Islet precursor cell (in vitro differentiated cells): ENCODE measurements around the gene ATP9B.

Experiments
- DNase-seq: peaks from one replicate; pipeline ENCODE4 v3.0.0-alpha.2; 2018

Gene ATP9B

GRCh38 chr18:79384151-79384807 is 315.1 kb downstream of the ATP9B start:
- DNase-seq = peak; percentile 57

- DNase-seq = peak; percentile 26
Measured at GRCh38 chr18:79384834-79385233, 315.6 kb downstream of the ATP9B start.

DNA sequence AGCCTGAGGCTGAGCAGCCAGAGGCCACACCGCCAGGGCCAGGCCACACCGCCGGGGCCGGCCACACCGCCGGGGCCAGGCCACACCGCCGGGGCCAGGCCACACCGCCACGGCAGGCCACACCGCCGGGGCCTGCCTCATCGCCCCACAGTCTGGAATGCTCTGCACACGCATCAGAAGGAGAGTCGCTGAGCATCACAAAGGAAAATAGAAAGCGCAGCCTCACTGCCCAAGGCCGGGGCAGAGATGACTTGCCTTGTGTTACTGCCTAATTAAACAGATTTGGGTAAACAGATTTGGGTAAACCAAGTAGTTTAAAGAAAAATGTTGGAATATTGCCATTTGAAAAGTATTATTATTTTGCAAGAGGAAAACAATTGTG is 316.1 kb downstream of the ATP9B start:
- DNase-seq = peak; percentile 39

DNA sequence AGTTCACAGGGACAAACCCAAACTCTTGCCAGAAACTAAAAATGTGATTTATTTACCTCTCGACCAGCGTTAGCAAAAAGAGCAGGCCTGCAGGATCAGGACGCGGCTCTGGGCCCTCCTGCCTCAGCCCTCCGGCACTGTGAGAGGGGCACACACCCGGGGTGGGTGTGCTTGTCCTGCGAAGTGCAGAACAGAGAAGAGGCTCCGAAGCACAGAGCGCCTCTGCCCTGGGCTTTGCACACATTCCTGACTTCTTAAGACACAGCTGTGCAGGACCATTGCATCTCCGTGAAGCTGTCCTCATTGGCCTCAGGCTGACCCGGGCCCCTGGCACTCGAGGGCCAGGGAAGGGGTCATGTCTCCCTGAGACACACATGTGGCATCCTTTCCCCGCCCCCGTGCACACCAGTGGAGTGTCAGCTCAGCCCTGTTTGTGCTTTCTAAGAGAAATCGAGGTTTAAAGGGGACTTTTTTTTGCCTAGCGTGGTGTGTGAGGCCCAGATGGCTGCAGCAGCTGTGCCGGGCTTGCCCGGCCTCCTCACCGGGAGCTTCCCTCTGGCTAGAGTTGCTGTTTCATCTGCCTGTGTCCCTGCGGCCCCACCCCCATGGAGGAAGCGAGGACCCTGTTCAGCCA is 316.6 kb downstream of the ATP9B start:
- peak; percentile 47 for DNase-seq

DNA sequence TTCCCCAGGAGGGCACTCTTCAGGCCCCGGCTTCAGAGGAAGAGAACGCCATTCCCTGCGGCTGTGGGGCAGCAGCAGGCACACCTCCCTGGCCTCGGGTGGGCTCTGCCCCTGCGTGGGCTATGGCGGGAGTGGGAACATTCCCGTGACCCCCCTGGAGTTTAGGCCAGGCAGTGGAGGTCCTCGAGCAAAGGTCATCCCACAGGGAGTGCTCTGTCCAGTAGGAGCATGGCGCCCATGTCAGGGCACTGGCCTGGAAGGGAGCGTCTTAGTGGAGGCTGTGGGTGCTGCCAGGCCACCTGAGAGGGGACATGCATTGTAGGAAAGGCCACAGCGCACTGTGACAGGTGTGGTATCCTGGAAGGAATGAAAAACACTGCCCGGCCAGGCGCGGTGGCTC is 317.4 kb downstream of the ATP9B start:
- DNase-seq = peak; percentile 37

DNA sequence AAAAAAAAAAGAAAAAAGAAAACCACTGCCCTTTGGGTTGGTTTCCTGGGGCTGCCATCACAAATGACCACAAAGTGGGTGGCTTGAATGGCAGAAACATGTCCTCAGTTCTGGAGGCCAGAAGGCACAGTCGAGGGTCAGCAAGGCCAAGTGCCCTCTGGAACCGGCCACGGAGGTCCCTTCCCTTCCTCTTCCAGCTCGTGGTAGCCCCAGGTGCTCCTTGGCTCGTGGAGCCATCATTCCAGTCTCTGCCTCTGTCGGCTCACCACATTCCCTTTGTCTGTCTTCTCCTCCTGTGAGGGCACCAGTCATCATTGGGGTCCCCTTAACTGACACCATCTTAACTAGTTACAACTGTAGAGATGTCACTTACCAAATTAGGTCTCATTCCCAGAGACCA is 318.0 kb downstream of the ATP9B start:
- DNase-seq = peak; percentile 11

DNA sequence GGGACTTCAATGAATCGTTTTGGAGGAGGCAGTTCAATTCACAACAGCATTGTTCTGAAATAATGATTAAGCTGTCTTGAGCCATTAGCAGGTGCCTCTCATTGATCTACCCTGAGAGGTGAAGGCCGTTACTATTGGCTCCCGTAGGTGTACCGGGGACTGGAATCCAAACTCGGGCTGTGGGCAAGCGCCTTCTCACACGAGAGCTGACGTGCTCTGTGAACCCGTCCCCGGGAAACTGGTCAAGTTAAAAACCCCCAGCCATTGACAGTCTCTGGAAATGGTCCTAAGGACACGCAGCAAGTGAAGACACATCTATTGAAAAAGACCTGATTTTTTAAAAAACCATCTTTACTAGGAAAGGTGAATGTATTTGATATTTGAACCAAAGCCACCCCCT is 318.4 kb downstream of the ATP9B start:
- DNase-seq = no peak

DNA sequence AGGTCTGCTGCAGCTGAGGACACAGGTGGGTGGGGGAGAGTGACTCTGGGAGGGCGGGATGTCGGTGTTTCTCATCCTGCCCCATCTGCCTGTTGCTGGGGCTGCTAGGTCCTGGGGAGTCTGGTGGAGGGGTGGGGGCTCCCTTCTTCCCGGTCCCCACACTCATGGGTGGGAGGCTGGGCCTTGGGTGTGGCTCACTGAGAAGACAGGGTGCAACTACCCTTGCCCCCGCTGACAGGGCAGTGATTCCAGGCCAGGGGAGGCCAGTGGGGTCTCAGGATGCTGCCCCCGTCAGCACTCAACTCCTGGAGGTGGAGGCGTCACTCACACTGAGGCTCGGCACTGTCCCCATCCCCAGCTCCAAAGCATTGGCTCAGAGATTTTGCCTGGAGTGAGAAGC is 318.8 kb downstream of the ATP9B start:
- peak; percentile 41 for DNase-seq

DNA sequence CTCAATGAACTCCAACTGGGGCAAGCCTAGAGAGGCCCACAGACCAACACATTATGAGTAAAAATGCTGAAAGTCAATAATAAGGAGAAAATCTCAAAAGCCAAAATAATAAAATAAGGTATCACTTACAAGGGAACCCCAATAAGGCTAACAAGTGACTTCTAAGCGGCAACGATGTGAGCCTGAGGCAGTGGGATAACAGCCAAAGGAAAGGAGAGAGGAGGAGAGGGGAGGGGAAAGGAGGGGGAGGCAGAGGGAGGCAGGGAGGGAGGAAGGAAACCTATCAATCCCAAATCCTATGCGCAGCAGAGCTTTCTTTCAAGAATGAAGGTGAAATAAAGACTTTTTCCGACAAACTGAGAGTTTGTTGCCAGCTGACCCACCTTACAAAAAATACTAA is 320.5 kb downstream of the ATP9B start:
- DNase-seq = peak; percentile 38

- peak; percentile 35 for DNase-seq
Measured at GRCh38 chr18:79392226-79392625, 323.0 kb downstream of the ATP9B start.

DNA sequence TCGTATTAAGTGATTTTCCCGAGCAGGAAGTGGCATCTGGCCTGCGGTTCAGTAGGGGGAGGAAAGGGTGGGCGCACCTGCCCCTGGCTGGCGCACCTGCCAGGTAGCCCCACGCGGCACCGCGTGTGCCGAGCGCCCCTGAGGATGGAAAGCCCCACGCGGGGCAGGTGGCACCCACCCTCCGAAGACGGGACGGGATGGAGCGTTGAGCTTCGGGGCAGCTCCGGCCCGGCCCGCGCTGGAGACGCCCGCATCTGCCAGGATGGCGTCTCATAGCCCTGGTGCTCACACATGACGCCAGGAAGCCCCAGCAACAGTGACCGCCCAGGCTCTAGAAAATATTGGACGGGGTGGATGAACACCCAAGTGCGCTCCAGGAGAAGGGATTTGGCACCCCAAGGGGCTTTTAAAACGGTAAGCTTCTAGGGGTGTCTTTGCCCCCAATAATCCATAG is 324.0 kb downstream of the ATP9B start:
- peak; percentile 55 for DNase-seq

DNA sequence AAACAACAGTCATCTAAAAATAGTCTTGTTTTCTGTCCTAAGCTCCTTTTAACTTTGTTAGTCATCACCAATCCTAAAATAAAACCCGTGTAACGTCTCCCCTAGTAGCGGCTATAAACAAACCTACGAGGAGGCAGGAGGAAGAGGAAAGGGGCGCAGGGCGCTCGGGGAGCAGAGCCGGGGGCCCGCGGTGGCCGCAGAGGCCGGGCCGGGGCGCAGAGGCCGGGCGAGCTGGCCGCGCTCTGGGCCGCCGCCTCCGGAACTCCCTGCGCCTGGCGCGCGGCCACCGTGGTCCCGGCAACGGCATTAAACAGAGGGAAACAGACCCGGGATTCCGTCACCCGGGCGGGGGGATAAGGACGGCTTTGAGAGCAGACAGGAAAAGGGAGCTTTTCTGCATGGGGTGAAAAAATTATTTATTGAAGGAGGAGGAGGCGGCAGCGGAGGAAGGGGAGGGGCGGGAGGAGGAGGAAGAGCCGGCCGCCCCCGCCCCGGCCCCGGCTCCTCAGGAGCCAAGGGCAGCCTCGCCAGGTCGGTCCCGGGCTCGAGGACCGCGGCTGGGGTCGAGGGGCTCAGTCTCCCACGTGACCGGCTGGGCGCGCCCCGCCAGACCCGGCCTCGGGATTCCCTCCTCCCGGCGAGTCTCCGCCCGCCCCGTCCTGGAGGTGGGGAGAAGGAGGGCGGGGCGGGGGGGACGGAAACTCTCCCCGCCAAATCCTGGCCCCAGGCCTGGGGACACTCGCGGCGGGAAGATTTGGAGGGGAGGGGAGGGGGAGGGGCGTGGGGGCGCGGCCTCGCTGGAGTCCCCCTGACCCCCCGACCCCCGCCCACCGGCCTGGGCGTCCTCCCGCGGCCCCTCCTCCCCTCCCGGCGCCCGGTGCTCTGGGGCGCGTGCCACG is 324.7 kb downstream of the ATP9B start:
- peak; percentile 91 for DNase-seq

DNA sequence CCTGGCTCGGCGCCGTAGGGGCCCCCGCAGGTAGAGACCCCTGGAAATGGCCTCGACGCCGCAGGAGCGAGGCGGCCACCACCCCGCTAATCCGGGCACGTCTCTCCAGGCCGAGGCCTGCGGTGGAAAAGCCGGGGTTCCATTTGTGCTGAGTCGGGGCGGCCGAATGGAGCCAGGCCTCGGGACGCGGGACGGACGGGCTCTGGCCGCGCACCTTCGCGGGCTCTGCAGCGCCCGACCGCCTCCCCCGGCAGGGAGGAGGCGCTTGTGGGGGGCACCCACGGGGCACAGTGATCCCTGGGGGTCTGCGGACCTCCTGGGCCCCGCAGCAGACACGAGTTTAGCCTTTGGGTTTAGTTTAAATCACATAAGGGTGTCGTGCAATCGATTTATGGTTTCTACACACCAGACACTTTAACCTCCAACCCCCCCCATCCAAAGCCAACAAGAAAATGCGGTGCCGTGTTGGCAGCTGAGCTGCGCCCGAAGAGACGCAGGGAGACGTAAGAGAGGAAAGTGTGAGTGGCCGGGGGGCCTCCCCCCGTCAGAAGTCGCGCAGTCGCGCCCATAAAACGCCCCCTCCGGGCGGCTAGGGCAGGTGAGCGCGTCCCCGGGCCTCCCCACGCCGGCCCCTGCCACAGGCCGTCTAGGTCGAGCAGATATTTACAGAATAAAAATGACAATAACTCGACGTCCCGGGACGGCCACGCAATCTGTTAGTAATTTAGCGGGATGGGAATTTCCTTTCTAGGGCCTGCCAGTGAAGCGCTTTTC is 325.5 kb downstream of the ATP9B start:
- DNase-seq = peak; percentile 78

- DNase-seq = peak; percentile 68
Measured at GRCh38 chr18:79395308-79395640, 326.1 kb downstream of the ATP9B start.

GRCh38 chr18:79395761-79396404 is 326.7 kb downstream of the ATP9B start, which contains the start of gene NFATC1:
NFATC1 (plus strand) TSS chr18:79395930; CDS start chr18:79396225, 295 bp downstream.
- DNase-seq = peak; percentile 90

DNA sequence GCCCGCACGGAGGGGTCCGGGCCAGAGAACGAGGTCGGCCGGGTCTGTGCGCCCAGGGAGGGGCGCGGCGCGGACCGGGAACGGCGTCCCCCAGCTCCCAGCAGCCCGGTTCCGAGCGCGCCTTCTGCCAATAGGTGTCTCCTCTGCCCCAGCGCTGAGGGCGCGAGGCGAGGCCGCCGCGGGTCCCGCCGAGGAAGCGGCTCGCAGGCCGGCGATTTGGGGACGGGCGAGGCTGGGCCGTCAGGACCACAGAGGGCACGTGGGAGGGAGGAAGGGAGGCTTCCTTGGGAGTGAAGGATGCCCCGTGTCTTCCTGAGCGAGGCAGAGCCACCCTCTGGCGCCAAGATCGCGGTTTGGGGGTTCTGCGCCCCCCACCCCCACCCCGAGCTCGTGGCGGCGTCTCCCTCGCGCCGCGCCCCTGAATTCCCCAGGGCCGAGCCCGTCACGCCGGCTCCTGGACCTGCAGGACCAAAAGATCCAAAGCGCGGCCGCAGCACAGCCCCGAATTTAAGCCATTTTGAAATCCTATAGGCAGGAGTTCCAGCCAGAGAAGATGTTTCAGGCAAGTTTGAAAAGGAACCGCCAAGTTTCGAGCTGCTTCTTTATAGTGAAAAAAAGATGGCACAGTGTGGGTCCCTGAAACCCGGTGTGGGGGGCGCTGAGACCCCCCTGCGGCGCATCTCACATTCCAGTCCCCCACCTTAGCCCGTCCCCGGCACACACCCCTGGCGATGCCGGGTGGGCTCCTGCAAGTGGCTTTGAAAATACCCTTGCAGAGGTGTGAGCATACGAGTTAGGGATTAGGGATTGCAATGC is 327.4 kb downstream of the ATP9B start:
- DNase-seq = peak; percentile 72

- no peak for DNase-seq
Measured at GRCh38 chr18:79397247-79397829, 328.1 kb downstream of the ATP9B start.

DNA sequence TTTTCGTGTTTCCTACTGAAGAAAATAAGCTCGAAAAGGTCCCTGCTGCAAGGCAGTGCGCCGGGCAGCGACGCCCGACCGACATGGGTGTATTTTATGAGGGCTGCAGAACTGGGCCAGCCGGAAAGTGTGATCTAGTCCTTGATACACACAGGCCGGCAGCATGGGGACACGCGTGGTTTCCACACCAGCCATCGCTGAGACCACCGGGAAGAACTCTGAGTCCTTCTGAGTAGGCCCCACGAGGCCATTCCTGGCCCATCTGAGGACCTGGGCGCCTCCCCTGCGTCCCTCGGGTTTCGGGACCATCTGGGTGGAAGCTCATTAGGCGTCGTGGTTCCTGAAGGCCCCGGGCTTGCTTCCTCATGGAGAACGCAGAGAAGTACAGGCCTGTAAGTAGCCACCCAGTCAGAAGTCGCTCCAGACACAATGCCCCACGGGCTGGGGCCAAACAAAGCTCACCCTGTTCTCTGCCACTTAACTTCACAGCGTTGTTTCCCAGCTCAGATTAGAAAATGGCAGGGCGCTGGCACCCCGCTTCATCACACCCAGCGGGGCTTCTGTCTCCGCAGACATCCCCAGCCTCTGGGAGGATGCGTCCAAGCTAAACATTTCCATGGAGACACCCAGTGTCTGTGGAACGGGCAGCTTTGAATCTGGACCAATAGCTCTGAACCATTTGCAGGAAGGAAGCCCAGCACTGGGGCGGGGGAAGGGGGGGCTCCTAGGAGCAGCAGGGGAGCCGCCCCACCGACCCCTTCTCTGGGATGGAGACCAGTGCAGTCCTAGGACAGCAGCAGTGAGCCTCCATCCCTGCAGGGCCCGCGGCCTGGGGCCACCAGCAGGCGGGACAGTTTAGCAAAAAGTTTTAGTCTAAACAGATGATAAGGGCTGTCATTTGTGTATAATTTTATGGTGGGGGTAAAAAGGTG is 328.9 kb downstream of the ATP9B start:
- DNase-seq = no peak

DNA sequence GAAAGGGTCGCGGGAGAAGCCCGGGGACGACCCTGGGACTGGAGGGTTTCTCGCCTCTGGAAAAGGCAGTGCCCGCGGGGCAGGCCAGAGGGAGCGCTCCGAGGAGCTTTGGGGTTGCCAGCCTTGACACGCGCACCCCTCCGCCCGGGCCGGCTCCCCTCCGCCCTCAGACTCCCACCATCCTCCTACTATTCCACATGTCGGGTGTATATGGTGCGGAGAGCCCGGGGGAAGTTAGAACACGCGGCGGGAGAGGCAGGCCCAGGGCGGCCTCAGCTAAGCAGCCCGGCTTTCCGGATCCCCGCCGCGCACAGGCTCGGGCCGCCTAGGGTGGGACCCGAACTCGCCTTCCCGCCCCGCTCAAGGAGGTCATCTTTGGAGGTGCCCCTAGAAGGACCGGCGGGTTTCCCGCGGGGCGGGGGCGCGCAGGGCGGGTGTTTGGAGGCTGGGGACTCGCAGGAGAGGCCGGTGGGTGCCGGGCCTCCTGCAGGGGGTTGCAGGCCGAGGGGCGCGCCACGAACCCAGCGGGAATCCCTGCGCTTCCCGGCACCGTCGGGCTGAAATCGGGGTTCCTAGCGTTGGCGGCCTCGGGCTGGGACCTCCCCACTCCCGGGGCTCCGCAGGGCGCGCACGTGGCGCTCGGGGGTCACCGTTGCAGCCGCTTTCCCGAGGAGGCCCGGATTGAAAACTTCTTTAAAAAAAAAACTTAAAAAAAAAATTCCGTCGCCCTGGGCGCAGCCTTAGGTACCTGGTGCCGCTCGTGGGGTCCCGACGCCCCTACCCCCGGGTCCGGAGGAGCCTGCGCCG is 330.3 kb downstream of the ATP9B start:
- no peak for DNase-seq
